EH (cell line): ENCODE results near the gene DGKQ.

ENCODE experiments used
- DNase-seq: peaks from one replicate; pipeline ENCODE4 v3.0.0-alpha.2; 2015; ENCODE audit warnings: low read depth

DGKQ gene

DNA sequence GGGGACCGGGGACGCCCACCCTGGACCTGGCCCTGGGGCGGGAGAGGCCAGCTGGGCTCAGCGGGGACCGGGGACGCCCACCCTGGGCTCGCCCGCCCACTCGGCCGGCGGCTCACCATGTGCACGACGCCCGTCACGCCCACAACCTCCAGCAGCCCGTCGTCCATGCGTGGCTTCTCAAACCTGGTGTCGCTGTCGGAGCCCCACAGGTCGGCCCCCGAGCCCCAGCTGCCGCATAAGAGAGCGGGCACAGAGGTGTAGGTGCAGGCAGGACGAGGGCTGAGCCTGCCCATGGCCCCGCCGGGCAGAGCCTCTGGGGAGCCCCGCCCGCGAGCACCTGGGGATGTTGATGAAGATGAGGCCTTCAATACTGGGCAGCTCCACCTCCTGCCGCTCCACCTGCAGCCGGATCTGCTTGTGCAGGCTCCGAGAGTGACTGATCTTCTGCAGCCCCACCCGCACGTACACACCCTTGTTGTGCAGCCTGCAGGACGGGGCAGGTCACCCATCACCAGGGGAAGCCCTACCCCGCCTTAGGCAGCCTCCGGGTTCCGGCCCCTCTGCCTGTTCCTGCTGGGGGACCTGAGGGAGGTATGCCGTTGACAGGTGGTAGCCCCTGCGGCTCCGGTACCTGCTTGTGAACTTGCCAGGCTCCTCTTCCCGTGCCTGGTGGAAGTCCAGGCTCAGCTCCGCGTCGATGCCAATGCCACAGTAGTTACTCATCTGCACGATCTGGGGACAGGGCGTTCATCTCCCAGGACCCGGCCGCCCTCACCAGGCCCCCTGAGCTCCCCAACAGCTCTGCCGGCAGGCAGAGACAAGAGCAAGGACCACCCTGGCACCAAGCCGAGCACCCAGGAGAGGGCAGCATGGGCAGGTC, 11.8 kb downstream of the DGKQ start:
- DNase-seq: no peak

DNA sequence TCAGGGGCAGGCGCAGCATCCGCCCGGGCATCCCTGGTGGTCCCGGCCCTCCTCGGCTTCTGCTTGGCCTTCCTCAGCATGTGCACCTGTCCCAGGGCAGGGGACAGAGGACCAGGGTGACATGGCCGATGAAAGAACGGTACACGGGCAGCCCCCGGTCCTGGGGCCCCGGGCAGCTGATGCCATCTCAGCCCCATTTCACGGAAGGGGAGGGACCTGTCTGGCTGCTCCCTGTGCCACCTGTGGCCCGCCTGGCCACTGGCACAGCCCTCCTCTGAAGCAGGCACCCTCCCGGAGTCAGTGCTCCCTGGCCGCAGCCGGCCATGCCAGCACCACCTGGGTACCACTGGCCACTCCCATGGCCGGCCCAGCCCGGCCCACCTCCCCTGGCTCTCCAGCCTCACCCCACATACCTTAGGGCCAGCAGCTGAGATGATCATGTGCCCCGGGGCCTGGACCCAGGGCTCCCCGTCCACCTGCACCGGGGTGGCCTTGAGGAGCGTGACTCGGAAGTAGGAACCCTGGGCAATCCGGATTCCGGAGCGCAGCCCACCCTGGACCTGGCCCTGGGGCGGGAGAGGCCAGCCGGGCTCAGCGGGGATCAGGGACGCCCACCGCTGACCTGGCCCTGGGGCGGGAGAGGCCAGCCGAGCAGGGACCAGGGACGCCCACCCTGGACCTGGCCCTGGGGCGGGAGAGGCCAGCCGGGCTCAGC, 12.6 kb downstream of the DGKQ start:
- DNase-seq: no peak

DNA sequence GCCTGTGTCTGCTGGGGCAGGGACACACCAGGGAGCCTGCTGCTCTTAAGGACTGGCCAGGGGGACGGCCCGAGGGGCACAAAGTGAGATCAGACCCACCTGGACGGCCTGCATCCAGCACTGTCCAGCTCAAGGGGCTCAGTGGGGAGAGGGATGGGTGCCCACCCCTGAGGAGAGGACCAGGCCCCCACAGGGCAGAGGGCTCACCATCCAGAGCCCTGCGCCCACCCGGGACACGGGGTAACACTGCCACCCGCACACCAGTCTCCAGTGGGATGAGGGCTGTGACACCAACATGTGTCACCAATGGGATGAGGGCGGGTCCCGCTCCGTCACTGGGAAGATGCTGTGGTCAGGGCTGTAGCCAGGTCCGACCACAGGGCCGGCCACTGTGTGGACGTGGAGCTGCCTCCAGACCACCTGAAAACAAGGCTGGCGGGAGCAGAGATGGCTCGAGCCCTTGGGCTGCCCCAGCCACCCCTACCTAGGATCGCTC, 13.2 kb downstream of the DGKQ start:
- DNase-seq: no peak

DNA sequence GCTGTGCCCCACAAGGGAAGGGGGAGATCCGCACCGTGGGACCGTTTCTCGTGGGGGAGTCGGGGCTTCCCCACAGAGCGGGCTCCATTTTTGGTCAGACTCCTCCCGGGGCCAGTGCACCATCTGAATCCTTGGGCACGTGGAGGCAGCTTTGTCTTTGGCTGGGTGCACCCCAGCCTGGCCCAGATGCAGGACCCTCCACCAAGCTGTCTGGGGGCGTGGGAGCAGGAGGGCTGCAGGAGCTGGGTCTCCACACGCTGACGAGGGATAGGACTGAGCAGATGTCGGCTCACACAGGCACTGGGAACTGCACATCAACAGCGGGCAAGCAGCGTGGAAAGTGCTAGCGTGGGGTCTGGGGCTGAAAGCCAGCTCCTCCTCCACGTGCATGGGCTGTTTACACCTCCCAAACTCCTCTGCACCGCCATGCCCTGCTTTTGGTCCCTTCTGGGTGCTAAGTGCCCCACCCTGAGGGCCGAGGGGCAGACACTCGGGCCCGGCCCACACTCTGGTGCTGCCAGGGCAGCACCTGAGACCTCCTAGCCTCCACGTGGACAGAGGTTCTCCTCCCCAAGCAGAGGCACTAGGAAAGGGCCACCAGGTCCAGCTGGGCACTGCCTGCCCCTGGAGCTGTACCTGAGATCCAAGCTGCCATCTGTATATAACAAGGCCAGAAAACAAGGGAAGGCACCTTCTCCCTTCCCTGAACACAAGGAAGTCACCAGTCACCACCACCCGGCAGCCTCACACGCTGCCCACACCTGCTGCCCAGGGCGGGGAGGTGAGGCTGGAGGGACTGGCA, 13.8 kb downstream of the DGKQ start:
- no peak for DNase-seq

DNA sequence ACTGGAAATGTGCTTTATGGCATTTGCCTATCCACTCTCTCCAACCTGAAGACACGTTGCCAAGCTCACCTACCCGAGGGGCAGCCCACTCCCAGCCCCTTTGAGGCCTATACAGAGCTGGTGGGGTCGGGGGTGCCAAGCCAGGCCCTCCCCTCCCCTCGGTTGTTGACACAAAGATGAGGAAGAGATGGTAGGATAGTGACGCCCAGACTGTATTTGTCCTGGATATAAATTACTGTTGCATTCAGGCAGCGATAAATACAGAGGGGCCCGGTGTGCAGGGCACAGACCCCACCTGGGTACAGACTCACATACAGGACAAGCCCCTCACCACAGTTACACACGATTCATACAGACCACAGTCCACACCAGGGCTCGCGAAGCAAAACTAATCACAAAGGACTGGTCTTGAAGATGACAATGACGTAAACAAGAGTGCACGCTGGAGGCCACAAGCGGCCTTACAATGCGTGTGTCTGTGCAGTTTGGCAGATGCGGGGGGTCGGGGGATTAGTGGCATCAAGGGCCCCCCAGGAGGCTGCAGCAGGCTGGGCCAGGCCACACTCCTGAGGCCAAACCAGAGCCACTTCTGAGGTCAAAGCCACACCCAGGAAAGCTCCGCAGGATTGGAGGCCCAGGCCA, 14.6 kb downstream of the DGKQ start:
- no peak for DNase-seq

DNA sequence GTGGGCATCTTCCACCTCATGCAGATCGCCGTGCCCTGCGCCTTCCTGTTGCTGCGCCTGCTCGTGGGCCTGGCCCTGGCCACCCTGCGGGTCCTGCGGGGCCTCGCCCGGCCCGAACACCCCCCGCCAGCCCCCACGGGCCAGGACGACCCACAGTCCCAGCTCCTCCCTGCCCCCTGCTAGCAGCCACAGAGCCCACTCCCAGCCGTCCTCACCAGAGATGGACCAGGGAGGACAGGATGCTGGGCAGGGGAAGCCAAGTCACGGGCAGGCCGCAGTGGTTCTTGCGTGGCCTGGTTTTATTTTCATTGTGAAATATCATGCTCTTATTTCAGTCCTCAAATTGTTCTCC, 15.1 kb downstream of the DGKQ start:
- DNase-seq: no peak

DNA sequence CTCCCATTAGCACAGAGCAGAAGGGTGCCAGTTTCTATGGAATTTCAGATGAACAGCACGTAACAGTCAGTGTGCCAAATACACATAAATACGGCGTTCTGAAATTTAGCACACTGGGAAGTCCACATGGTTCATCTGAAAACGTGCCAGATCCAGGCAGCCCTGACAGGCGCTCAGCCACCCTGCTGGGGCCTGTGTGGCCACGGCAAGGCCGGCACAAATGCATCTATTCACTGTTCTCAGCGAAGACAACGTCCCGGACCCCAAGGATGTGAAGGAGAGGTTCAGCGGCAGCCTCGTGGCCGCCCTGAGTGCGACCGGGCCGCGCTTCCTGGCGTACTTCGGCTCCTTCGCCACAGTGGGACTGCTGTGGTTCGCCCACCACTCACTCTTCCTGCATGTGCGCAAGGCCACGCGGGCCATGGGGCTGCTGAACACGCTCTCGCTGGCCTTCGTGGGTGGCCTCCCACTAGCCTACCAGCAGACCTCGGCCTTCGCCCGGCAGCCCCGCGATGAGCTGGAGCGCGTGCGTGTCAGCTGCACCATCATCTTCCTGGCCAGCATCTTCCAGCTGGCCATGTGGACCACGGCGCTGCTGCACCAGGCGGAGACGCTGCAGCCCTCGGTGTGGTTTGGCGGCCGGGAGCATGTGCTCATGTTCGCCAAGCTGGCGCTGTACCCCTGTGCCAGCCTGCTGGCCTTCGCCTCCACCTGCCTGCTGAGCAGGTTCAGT, 15.6 kb downstream of the DGKQ start:
- no peak for DNase-seq

DNA sequence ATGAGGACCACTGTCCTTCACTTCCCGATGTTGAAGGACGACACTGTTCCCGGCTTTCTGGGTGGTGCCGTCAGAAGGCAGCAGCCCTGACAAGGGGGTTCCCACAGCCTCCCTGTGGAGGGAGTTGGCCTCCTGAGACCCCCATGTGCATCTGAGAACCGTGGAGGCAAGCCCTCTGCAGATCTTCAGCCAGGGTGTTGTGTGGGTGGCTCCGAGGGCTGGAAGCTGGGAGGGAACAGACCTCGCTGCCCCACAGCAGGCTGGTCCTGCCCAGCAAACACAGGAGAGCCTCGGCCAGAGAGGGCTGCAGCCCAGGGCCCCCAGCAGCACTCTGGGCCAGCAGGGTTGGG, 16.2 kb downstream of the DGKQ start:
- no peak for DNase-seq

DNA sequence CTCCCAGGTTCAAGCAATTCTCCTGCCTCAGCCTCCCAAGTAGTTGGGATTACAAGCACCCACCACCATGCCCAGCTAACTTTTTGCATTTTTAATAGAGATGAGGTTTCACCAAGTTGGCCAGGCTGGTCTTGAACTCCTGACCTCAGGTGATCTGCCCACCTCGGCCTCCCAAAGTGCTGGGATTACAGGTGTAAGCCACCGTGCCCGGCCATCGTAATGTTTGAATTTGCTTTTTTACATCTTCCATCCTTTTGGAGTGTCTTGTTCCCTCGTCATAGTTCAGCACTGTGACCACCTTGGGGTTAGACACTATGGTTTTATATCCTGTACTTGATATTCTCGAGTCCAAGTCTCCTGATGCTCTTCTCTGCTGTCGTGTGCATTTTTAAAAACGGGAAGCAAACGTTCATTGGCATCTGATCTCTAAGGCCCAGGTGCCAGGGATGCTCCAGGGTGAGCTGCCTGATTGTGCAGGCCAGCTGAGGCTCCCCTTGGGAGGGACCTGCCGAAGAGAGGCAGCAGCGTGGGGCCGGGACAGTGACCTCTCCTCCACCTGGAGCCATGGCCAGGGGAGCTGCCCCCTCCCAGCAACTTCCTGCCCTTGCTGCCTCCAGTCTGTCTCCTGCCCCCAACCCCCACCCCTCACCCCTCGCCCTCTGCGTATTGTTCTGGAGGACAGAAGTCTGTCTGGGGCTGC, 16.7 kb downstream of the DGKQ start:
- no peak for DNase-seq

DNA sequence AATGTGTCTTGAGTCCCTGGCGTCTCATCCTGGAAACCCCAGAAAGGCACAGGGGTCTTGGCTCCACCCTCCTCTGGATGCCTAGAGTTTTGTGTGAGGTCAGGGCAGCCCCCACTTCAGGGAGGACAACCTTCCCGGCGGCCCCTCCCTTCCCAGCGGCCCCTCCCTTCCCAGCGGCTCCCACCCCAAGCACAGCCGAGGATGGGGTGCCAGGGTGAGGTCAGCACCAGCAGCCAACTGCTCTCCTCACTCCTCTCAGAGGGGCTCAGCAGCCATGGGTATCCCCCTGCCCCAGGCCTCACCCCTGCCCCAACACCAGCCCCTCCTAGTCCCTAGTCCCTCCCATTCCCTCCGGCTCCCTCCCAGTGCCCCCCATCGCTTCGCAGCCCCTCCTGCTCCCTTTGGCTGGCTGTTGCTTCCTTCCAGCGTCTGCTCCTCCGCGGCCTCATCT, 17.4 kb downstream of the DGKQ start:
- DNase-seq: no peak

DNA sequence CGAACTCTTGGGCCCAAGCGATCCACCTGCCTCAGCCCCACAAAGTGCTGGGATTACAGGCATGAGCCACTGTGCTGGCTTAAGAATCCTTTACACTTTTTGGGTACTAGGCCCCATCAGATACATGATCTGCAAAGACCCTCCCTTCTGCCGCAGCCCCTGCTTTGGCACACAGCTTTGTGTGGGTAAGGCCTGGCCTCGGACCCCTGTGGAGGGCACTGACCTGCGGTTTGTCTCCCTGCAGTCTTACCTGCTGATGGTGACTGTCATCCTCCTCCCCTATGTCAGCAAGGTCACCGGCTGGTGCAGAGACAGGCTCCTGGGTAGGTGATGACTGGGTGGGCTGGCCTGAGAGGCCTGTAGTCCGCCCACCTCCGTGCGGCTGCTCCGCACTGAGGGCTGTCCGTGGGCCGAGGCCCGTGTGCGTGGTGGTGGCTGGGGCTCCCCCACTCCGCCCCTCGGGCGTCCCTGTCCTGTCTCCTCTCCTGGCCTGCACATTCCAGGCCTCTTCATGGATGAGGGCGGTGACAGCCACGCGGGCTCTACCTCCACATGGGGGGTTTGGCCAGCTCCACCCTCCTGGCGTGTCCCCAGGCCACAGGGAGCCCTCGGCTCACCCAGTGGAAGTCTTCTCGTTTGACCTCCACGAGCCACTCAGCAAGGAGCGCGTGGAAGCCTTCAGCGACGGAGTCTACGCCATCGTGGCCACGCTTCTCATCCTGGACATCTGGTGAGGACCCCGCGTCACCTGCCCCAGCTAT, 18.0 kb downstream of the DGKQ start:
- no peak for DNase-seq

DNA sequence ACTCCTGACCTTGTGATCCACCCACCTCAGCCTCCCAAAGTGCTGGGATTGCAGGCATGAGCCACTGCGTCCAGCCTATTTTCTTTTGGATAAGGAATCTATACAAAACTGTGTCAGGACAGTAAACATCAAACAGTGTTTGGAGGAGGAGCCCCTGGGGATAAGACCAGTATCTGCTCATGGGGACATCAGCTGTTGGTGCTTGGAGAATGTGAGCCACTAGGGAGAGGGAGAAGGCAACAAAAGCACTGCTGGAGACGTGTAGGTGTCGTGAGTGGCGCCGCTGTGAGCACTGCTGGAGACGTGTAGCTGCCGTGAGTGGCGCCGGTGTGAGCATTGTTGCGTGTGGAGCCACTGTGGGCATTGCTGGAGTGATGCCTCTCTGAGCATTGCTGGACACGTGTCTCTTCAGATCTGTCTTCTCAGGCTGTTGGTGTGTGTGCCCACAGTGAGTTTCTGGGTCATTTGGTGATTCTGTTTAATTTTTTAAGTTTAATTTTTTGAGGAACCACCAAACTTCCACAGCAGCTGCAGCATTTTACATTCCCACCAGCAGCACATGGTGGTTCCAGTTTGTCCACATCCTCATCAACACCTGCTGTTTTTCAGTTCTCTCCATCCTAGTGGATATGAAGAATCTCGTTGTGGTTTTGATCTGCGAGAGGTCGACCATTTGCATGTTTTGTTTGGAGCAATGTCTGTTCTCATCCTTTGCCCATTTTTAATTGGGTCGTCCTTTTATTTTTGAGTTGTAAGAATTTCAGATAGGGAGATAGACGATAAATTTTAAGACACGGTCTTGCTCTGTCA, 19.0 kb downstream of the DGKQ start:
- DNase-seq: no peak

DNA sequence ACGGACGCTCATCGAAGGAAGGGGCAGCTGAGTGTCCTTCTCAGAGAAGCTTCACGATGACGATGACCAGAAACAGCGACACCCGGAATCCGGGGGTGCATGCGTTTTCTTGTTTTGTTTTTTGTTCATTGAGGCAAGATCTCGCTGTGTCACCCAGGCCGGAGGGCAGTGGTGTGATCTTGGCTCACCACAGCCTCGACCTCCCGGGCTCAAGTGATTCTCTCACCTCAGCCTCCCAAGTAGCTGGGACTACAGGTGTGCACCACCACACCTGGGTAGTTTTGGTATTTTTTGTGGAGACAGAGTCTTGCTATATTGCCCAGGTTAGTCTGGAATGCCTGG, 19.8 kb downstream of the DGKQ start:
- DNase-seq: no peak

DNA sequence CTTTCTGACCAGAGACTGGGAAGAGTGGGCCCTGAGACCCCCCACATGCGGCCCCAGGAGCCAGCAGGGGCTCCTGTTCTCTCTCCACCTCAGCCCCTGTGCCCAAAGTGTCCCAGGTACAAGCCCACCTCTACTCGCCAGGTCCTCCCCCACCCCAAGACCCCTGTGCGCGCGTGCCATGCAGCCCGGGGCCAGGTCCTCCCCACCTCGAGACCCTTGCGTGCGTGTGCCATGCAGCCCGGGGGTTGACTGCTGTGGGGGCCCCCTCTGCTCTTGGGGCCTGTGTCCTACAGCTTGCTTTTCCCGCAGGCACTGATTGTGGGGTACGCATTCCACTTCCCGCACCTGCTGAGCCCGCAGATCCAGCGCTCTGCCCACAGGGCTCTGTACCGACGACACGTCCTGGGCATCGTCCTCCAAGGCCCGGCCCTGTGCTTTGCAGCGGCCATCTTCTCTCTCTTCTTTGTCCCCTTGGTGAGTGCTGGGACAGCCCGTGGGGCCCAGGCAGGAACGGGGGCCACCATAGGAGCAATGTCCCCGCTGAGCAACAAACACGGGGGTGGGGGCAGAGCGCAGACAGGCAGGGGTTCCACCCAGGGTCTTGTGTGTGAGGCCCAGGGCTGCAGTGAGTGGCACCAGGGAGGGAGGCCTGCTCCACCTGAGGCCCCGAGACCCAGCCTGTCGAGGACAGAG, 20.3 kb downstream of the DGKQ start:
- DNase-seq: no peak

DNA sequence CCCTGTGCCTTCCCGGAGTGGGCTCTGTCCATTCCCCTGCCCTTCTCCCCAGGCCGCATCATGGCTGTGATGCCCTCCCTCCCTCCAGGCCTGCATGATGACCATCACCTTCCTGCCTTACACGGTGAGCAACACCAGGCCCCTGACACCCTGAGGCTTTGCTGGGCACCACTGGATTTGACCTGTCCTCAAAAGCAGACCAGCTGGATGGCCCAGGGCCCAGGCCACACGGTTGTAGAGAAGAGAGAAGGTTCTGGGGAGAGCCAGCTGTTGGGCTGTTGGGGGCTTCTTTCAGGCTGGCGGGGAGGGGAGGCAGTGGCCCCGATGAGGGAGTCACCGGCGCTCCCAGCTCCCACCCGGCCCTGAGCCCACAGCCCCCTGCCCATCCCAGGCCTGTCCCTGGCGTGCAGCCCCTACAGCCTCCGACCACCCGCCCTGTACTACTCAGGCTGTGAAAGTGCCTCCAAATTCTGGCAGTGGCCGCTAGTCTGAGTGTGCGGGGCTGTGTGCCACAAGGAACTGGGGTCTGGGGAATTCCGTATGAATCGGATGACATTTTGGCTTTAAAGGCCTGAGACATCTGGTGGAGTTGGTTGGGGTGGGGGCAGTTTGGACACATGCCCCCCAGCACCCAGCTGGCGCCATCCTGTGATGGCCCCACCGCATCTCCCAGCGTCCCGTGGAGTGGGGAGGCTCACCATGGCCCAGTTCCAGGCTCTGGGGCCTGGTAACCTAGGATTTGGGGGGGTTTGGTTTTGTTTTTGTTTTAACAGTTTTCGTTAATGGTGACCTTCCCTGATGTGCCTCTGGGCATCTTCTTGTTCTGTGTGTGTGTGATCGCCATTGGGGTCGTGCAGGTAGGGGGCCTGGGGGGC, 21.5 kb downstream of the DGKQ start:
- DNase-seq: no peak

DNA sequence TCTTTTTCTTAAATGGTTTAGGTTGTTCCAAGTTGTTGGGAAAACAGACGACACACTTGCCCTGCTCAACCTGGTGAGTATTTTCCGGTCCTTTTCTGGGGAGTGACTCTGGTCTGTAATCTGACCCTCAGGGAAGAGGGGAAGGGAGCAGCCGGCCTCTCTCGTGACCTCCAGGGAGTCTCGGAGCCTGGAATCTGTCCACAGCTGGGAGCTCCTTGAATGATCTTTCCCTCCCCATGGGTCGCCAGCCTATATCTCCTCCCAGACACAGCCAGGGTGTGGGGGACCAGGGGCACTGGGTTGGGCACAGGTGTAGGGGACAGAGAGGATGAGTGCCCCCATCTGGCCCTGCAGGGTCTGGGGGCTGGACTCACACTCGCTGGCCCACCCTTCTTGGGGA, 22.2 kb downstream of the DGKQ start:
- DNase-seq: no peak

DNA sequence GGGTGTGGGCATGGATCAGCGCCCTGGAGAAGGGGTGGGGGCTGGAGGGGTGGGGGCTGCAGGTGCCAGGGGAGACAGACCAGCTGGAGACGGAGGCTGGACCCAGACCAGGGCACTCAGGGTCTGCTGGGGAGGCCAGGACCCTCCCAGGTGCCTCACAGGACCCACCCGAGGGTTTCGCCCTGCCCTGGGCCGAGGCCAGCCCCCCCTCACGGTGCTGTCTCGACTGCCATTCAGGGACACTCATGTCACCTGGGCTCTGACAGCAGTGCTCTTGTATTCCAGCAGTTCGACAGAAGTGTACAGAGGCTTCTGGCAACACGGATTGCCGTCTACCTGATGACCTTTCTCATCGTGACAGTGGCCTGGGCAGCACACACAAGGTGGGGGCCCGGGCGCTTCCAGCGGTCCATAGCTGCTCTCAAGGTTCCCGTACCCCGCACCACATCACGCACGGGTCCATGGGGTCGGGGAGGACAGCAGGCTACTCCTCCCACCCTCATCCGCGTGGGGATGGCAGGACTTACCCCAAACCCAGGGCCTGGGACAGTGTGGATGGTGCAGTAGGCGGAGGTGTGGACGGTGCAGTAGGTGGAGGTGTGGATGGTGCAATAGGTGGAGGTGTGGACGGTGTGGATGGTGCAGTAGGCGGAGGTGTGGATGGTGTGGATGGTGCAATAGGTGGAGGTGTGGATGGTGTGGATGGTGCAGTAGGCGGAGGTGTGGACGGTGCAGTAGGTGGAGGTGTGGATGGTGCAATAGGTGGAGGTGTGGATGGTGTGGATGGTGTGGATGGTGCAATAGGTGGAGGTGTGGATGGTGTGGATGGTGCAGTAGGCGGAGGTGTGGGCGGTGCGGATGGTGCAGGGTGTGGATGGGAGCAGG, 23.0 kb downstream of the DGKQ start:
- DNase-seq: no peak
